Natural killer cell treated with Interleukin-12 subunit alpha and Interleukin-12 subunit beta and Interleukin-15 and Interleukin-18, amount 100 ng/mL, for 72 hours (primary cell): ENCODE results near the gene TAB3. TPM values are rescaled to one million over a fixed set of nuclear protein-coding genes. Genes with fewer than 3 reads are reported as not detected.
A peak's percentile ranks its signal among the peaks of the same experiment; 100 is the strongest.

Experiments
- ATAC-seq, 2 donors: fragments of 150-1000 bp; cut with Tn5 transposase in 1 of 2; sonication (Bioruptor Pico), chemical (Tn5 transposase) in 1 of 2; 2 replicates each; pipeline ENCODE4 v1.10.0; 2021
- DNase-seq: peaks from one replicate; pipeline ENCODE4 v3.0.0; 2022; ENCODE audit warnings: low spot score
- H3K27ac Mint-ChIP-seq, 2 donors: 1 replicate in 1 of 2; 2 replicates in 1 of 2; pipeline ENCODE4 v1.8.0; 2022; ENCODE audit warnings: mixed read lengths in 2 of 2, mild to moderate bottlenecking in 1 of 2, moderate library complexity in 1 of 2
- H3K27me3 Mint-ChIP-seq, 2 donors: 1 replicate in 1 of 2; 2 replicates in 1 of 2; pipeline ENCODE4 v1.8.0; 2022; ENCODE audit warnings: mixed read lengths in 2 of 2
- H3K36me3 Mint-ChIP-seq: one replicate; pipeline ENCODE4 v1.8.0; 2022; ENCODE audit warnings: mixed read lengths
- H3K4me1 Mint-ChIP-seq, 2 donors: 1 replicate in 1 of 2; 2 replicates in 1 of 2; pipeline ENCODE4 v1.8.0; 2022; ENCODE audit warnings: low read depth in 2 of 2, mixed read lengths in 2 of 2, mild to moderate bottlenecking in 1 of 2
- H3K4me3 Mint-ChIP-seq: one replicate; pipeline ENCODE4 v1.8.0; 2022; ENCODE audit warnings: mixed read lengths
- H3K9me3 Mint-ChIP-seq: 2 replicates; pipeline ENCODE4 v1.8.0; 2022; ENCODE audit warnings: mixed read lengths
- total RNA-seq, 2 donors: library from RNA; stranded (reverse); gene quantifications; one replicate each; pipeline ENCODE4 v1.2.3, GENCODE V29; 2022

TAB3 gene
- total RNA-seq, 2 donors from 2014 or later = 21.3 to 28.2 TPM

DNA sequence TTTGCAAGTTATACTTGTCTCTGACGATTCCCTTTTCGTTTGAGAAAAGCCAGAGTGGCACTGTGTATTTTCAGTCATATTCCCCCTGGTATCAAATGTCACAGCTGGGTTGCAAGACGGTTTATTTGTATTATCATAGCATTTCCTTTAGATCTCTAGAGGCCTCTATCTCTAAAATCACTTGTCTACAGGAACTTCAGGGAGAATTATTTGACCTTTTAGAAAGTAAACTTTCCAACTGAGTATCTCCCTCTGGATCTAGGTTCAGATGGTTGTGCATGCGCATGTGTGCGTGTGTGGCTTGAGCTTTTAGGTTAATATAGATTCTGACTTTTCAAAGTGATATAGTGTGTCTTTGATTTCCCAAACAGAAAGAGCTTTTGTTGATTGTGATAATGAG, 15.1 kb upstream of the TAB3 start:
- peaks cover 9 to 11% of the 10 kb centered on the region in 2 donors for H3K4me1 Mint-ChIP-seq
- H3K36me3 Mint-ChIP-seq = no peaks in the 10 kb centered on the region
- H3K27ac Mint-ChIP-seq = no peak overlapping the region
- no peaks in the 10 kb centered on the region for H3K9me3 Mint-ChIP-seq
- H3K27me3 Mint-ChIP-seq = peaks cover under 1 to 8% of the 10 kb centered on the region in 2 donors
- DNase-seq (no peak), ATAC-seq (no peak)
- no peak overlapping the region for H3K4me3 Mint-ChIP-seq

- peaks cover 9 to 11% of the 10 kb centered on the region in 2 donors for H3K4me1 Mint-ChIP-seq
- ATAC-seq (peak; percentile 67 to 74), DNase-seq (no peak)
- no peaks in the 10 kb centered on the region for H3K36me3 Mint-ChIP-seq
- peaks cover 7 to 13% of the 10 kb centered on the region in 2 donors for H3K27me3 Mint-ChIP-seq
- H3K9me3 Mint-ChIP-seq = no peaks in the 10 kb centered on the region
- H3K4me3 Mint-ChIP-seq = peak overlapping the region; percentile 50
- no peak overlapping the region for H3K27ac Mint-ChIP-seq
Measured at GRCh38 chrX:30900227-30900626, 11.2 kb upstream of the TAB3 start.

DNA sequence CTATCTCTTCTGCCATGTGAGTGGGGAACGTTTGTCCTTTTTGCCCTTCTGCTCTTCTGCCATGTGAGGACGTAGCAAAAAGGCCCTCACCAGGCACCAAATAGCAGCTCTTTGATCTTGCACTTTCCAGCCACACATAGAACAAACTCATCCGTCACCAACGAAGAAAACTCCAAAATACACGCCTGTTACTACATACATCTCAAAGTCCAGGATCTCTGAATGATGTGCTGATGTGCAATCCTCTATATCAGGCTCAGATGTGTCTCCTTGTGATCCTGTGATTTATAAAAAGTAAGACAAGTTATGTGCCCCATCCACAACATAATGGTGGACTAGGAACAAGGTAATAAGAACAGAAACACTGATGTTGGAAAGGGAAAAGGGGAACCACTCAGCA, 9.8 kb upstream of the TAB3 start:
- no peak for DNase-seq
- ATAC-seq = no peak
- Mint-ChIP-seq H3K4me1 (peaks cover 9 to 11% of the 10 kb centered on the region in 2 donors), H3K4me3 (no peak overlapping the region), H3K9me3 (no peaks in the 10 kb centered on the region), H3K36me3 (no peaks in the 10 kb centered on the region), H3K27ac (no peak overlapping the region), H3K27me3 (peaks cover 7 to 8% of the 10 kb centered on the region in 2 donors)

DNA sequence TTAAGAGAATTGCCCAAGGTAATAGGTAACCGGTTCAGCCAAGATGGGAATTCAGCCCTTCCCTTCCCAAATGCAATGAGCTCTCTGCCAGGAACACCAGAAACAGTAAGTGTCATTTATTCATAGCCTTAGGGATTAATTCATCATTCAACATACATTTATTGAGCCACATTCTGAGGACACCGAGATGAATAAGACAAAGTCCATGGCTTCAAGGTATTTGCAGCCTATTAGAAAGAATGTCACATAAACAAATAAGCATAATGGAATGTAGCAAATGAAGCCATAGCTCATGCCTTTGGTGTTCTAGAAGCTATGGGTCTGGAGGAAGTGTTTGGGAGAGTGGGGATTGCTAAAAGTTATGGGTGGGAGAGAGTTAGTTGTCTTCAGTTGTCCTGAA, 6.3 kb upstream of the TAB3 start:
- DNase-seq (no peak), ATAC-seq (no peak)
- Mint-ChIP-seq H3K9me3 (no peaks in the 10 kb centered on the region), H3K4me3 (no peak overlapping the region), H3K4me1 (peaks cover 13 to 15% of the 10 kb centered on the region in 2 donors), H3K27me3 (peaks cover 5 to 7% of the 10 kb centered on the region in 2 donors), H3K36me3 (no peaks in the 10 kb centered on the region), H3K27ac (no peak overlapping the region)

- H3K36me3 Mint-ChIP-seq = no peaks in the 10 kb centered on the region
- H3K27ac Mint-ChIP-seq = no peak overlapping the region
- H3K27me3 Mint-ChIP-seq = peaks cover 0 to 3% of the 10 kb centered on the region in 2 donors
- peaks cover 12 to 20% of the 10 kb centered on the region in 2 donors for H3K4me1 Mint-ChIP-seq
- ATAC-seq (no peak), DNase-seq (no peak)
- no peak overlapping the region for H3K4me3 Mint-ChIP-seq
- no peaks in the 10 kb centered on the region for H3K9me3 Mint-ChIP-seq
Measured at GRCh38 chrX:30893206-30893605, 4.2 kb upstream of the TAB3 start.

DNA sequence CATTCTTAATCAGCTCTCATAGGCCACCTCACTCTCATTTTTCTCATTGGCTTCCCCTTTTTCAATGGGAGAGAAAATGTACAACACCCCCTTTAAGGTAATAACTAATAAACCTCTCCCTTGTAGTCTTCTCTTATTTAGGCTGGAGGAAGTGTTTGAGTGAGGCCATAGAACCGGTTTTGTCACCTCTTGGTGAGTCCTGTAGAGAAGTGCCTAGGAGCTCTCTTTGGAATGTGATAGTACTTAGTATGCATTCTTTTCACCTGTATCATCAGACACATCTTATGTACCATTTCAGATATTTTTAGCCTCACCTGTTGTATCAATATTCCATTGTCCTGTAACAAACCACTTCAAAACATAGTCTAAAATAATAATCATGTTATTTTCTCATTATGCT, 3.5 kb upstream of the TAB3 start:
- no peaks in the 10 kb centered on the region for H3K9me3 Mint-ChIP-seq
- ATAC-seq (no peak), DNase-seq (no peak)
- H3K4me3 Mint-ChIP-seq = no peak overlapping the region
- H3K4me1 Mint-ChIP-seq = peaks cover 18 to 20% of the 10 kb centered on the region in 2 donors
- H3K27ac Mint-ChIP-seq = no peak overlapping the region
- no peaks in the 10 kb centered on the region for H3K36me3 Mint-ChIP-seq
- H3K27me3 Mint-ChIP-seq = peaks cover 0 to 3% of the 10 kb centered on the region in 2 donors

- no peaks in the 10 kb centered on the region for H3K9me3 Mint-ChIP-seq
- ATAC-seq = peak; percentile 47 to 62
- H3K4me3 Mint-ChIP-seq = peak overlapping the region; percentile 84
- peak; percentile 67 for DNase-seq
- H3K4me1 Mint-ChIP-seq = peaks cover 25 to 41% of the 10 kb centered on the region in 2 donors
- H3K27me3 Mint-ChIP-seq = no peaks in the 10 kb centered on the region
- H3K36me3 Mint-ChIP-seq = no peaks in the 10 kb centered on the region
- peak overlapping the region; percentile 89 to 96 for H3K27ac Mint-ChIP-seq
Measured at GRCh38 chrX:30888526-30889146, 418 bp downstream of the TAB3 start.

GRCh38 chrX:30887721-30888120, 1.3 kb downstream of the TAB3 start:
- Mint-ChIP-seq H3K36me3 (no peaks in the 10 kb centered on the region), H3K4me3 (peak overlapping the region; percentile 84), H3K9me3 (no peaks in the 10 kb centered on the region), H3K27me3 (no peaks in the 10 kb centered on the region), H3K27ac (peak overlapping the region; percentile 39 to 85), H3K4me1 (peaks cover 25 to 41% of the 10 kb centered on the region in 2 donors)
- ATAC-seq = no peak
- DNase-seq = no peak

GRCh38 chrX:30887288-30887687, 1.8 kb downstream of the TAB3 start:
- no peak overlapping the region for H3K27ac Mint-ChIP-seq
- H3K4me1 Mint-ChIP-seq = peaks cover 25 to 41% of the 10 kb centered on the region in 2 donors
- no peaks in the 10 kb centered on the region for H3K9me3 Mint-ChIP-seq
- DNase-seq (no peak), ATAC-seq (no peak)
- no peaks in the 10 kb centered on the region for H3K27me3 Mint-ChIP-seq
- H3K36me3 Mint-ChIP-seq = no peaks in the 10 kb centered on the region
- H3K4me3 Mint-ChIP-seq = peak overlapping the region; percentile 84

DNA sequence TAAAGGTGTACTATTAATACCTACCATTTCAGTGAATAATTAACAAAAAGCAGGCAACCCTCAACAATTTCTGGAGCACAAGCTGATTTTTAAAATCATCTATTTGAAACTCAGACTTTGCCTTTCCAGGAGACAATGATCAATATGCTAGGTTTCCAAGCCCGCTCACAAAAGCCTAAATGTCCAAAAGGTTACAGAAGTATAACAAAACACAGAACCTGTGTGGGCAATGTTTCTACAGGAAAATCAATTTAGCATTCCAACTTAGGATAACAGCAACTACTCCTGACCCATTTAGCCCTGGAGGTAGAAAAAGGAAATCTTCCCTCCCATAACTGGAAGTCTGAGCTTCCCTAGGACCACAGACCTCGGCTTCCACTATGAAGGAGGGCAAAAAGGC, 3.9 kb downstream of the TAB3 start:
- Mint-ChIP-seq H3K27ac (no peak overlapping the region), H3K4me1 (peaks cover 25 to 45% of the 10 kb centered on the region in 2 donors), H3K27me3 (no peaks in the 10 kb centered on the region), H3K36me3 (no peaks in the 10 kb centered on the region), H3K4me3 (no peak overlapping the region), H3K9me3 (no peaks in the 10 kb centered on the region)
- ATAC-seq (no peak), DNase-seq (no peak)

DNA sequence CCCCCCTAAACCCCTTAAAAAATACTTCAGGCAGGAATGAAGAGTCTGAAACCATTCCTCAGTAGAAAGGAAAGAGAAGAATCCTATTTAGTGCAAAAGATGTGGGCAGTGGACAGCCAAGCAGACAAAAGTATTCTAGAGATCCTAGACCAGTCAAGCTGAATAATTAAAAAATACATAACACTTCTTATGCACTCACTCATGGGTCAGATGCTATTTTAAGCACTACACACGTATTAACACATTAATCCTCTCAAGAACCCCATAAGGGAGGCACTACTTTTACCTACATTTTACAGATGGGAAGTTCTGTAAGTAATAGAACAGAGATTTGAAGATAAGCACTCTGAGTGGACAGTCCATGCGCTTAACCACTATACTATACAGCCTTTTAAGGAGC, 5.9 kb downstream of the TAB3 start:
- no peaks in the 10 kb centered on the region for H3K27me3 Mint-ChIP-seq
- no peak overlapping the region for H3K4me3 Mint-ChIP-seq
- DNase-seq = no peak
- peaks cover 10 to 36% of the 10 kb centered on the region in 2 donors for H3K4me1 Mint-ChIP-seq
- no peaks in the 10 kb centered on the region for H3K9me3 Mint-ChIP-seq
- no peak for ATAC-seq
- no peak overlapping the region for H3K27ac Mint-ChIP-seq
- H3K36me3 Mint-ChIP-seq = no peaks in the 10 kb centered on the region

DNA sequence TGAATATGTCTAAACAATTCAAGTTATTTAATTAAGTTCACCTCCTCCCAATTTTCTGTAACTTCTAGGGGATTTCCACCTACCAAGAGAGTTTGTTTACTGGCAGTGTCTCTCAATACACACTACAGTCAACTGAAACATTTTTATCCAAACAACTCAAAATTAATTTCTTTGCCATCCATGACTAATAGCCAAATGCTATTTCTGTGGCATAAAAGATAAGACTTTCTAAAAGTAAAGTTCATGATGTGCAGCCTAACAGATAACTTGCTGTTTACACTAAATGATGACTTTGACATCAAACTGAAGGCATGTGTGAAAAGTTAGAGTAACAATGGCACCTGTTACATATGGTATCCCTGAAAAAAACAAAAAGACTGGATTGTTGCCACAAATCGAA, 7.3 kb downstream of the TAB3 start:
- Mint-ChIP-seq H3K27ac (no peak overlapping the region), H3K27me3 (no peaks in the 10 kb centered on the region), H3K4me3 (no peak overlapping the region), H3K4me1 (peaks cover 12 to 35% of the 10 kb centered on the region in 2 donors), H3K36me3 (no peaks in the 10 kb centered on the region), H3K9me3 (no peaks in the 10 kb centered on the region)
- ATAC-seq = no peak
- no peak for DNase-seq

DNA sequence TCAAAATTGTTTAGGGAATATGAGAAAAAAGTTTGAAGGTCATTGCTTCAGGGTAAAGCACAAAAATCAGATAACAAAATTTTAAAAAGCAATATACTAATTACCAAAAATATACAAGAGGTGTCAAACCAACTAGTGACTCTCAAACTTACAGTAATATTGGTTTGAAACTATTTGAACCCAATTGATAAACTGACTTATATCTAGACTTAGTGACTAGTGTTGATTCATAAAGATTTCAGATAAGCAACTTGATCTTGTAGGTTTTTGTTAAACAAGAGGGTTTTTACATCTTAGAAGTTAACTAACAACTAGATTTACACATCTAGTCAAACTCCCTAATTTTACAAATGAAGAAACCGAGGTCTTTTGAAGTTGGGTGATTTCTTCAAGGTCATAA, 7.7 kb downstream of the TAB3 start:
- Mint-ChIP-seq H3K9me3 (no peaks in the 10 kb centered on the region), H3K27ac (peak overlapping the region in 1 of 2 donors; percentile 6), H3K27me3 (no peaks in the 10 kb centered on the region), H3K36me3 (no peaks in the 10 kb centered on the region), H3K4me1 (peaks cover 16 to 39% of the 10 kb centered on the region in 2 donors), H3K4me3 (no peak overlapping the region)
- no peak for DNase-seq
- ATAC-seq = no peak

GRCh38 chrX:30880058-30880457, 9.0 kb downstream of the TAB3 start:
- Mint-ChIP-seq H3K36me3 (no peaks in the 10 kb centered on the region), H3K9me3 (no peaks in the 10 kb centered on the region), H3K27ac (peak overlapping the region in 1 of 2 donors; percentile 6), H3K4me1 (peaks cover 18 to 34% of the 10 kb centered on the region in 2 donors), H3K4me3 (no peak overlapping the region), H3K27me3 (no peaks in the 10 kb centered on the region)
- DNase-seq = no peak
- ATAC-seq = no peak

DNA sequence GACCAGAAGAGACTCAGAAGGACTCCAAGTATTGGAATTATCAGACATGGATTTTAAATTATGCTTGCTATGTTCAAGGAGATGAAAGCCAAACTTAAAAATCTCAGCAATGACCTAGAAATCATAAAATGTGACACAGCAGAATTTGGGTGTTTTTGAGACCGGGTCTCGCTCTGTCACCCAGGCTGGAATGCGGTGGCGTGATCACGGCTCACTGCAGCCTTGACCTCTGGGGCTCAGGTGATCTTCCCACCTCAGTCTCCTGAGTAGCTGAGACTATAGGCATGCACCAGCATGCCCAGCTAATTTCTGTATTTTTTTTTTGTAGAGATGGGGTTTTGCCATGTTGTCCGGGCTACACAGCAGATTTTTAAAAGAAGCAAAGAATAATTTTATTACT, 12.7 kb downstream of the TAB3 start:
- Mint-ChIP-seq H3K27ac (peak overlapping the region; percentile 26 to 36), H3K36me3 (no peaks in the 10 kb centered on the region), H3K4me1 (peaks cover 22 to 41% of the 10 kb centered on the region in 2 donors), H3K27me3 (no peaks in the 10 kb centered on the region), H3K4me3 (peak overlapping the region; percentile 44), H3K9me3 (no peaks in the 10 kb centered on the region)
- no peak for ATAC-seq
- no peak for DNase-seq
